Kidney (tissue), 11 donors: Measurements from ENCODE around the gene CGB5. TPM values are rescaled to one million over a fixed set of nuclear protein-coding genes. Genes with fewer than 3 reads are reported as not detected.
"Not testable (repeated sequence)": the region's sequence is repeated elsewhere in the genome, so short reads cannot be mapped to it uniquely, and the experiment has no call there.

Experiments
- DNase-seq, 5 donors: peaks; one replicate each; pipeline ENCODE4 v3.0.0-alpha.2; 2013 to 2020
- FAIRE-seq: peaks from 2 replicates; lab custom pipeline; 2012; peaks lifted over from hg19 to GRCh38; lab: Jason Lieb, UNC
- H3K27ac ChIP-seq, 2 donors: one replicate each; pipeline ENCODE4 v1.7.0; 2013; ENCODE audit warnings: low read depth in 2 of 2, low read length in 2 of 2, inconsistent platforms in 1 of 2
- H3K27me3 ChIP-seq: one replicate; pipeline ENCODE4 v1.7.1; 2013; ENCODE audit warnings: low read length, inconsistent platforms; ENCODE audit not compliant: control insufficient read depth, insufficient read depth
- H3K36me3 ChIP-seq, 3 donors: one replicate each; pipeline versions ENCODE4 v1.7.0 to v1.7.1; 2013; ENCODE audit warnings: low read length in 3 of 3, control low read depth in 1 of 3, inconsistent platforms in 1 of 3; ENCODE audit not compliant: insufficient read depth in 3 of 3, control insufficient read depth in 2 of 3
- H3K4me1 ChIP-seq, 3 donors: one replicate each; pipeline versions ENCODE4 v1.7.0 to v1.7.1; 2013; ENCODE audit warnings: low read length in 3 of 3, inconsistent platforms in 1 of 3, low read depth in 1 of 3; ENCODE audit not compliant: control insufficient read depth in 2 of 3, insufficient read depth in 2 of 3
- H3K4me3 ChIP-seq, 3 donors: one replicate each; pipeline versions ENCODE4 v1.7.0 to v1.8.1; 2013; ENCODE audit warnings: low read length in 3 of 3, control low read depth in 1 of 3, inconsistent platforms in 1 of 3
- H3K9ac ChIP-seq, 3 donors: one replicate each; pipeline versions ENCODE4 v1.7.0 to v1.7.1; 2013; ENCODE audit warnings: low read length in 3 of 3, control low read depth in 1 of 3, inconsistent platforms in 1 of 3
- H3K9me3 ChIP-seq, 3 donors: one replicate each; pipeline versions ENCODE4 v1.7.0 to v1.7.1; 2013; ENCODE audit warnings: low read length in 3 of 3, control low read depth in 1 of 3, inconsistent platforms in 1 of 3; ENCODE audit not compliant: control insufficient read depth in 2 of 3, insufficient read depth in 1 of 3
- intact Hi-C: fragments of 100-400 bp; cut with DNase I; formaldehyde crosslinking; loops from one replicate; pipeline ENCODE4 v1.11.1; 2022
- polyA plus RNA-seq: library from polyadenylated mRNA; stranded (reverse); fragments of 350-450 nt; fragmentation: Illumina TruSeq; extraction: RNeasy Lipid Tissue Mini Kit (QIAGEN cat#74804); gene quantifications from one replicate; pipeline ENCODE4 v1.2.3, GENCODE V29; 2014; ENCODE audit warnings: low read depth, low replicate concordance; ENCODE audit not compliant: insufficient read depth
- total RNA-seq: library from RNA; stranded (reverse); fragmentation: NEBNext Ultra II Directional; extraction: Animal tissue kit (Norgen Biotek cat#: 25700); gene quantifications from one replicate; pipeline ENCODE4 v1.2.1, GENCODE V29; 2021
- donor health status: control.
- donor health status: control.
- donor health status: DM: yes; HTN: yes; CAD: no.
- donor health status: Normal renal cell carcinoma (clear cell type).

CGB5 gene
- total and polyA plus RNA-seq, 2 donors from 2014 or later: not detected

DNA sequence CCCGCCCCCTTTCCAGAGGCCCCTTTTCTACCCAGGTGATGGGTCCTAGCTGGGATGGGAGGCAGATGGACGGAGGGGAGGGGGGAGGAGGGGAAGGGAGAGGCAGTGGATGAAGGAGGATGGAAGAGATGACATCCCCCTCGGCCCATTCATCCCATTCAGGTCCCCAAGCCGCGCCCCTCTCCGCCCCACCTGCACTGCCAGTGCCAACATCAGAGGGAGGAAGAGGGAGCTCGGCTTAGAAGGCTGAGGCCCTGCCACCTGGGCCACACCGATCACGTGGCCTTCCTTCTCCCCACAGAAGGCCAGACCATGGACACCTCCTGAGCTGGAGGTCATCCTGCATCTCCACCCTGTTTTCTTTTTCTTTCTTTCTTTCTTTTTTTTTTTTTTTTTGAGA lies 15.0 kb upstream of the CGB5 start:
- H3K9me3 ChIP-seq, H3K27me3 ChIP-seq, H3K9ac ChIP-seq, H3K27ac ChIP-seq, H3K4me1 ChIP-seq, intact Hi-C loops, H3K36me3 ChIP-seq, FAIRE-seq, H3K4me3 ChIP-seq: not testable (repeated sequence)
- peak in 1 of 5 donors; percentile 16 for DNase-seq

DNA sequence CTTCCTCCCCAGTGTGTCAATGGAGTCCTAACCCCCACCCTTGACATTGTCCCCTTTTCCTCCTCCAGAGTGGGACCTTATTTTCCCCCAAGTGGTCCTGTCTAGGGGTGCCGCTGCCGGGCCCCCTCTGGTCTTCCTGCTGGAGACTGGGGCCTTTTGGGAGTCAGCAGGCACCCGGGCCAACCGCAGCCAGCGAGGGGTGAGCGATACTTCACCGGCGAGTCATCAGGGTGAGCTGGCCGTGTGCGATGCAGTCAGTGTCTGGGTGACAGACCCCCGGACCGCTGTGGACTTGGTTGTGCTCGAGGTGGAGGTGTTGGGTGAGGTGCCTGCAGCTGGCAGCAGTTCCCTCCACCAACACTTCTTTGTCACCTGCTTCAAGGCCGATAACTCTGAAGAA lies 13.9 kb upstream of the CGB5 start:
- H3K9me3 ChIP-seq, H3K4me1 ChIP-seq, H3K9ac ChIP-seq, H3K27me3 ChIP-seq, H3K27ac ChIP-seq, H3K36me3 ChIP-seq, FAIRE-seq, intact Hi-C loops, H3K4me3 ChIP-seq: not testable (repeated sequence)
- DNase-seq: peak in 1 of 5 donors; percentile 19

DNA sequence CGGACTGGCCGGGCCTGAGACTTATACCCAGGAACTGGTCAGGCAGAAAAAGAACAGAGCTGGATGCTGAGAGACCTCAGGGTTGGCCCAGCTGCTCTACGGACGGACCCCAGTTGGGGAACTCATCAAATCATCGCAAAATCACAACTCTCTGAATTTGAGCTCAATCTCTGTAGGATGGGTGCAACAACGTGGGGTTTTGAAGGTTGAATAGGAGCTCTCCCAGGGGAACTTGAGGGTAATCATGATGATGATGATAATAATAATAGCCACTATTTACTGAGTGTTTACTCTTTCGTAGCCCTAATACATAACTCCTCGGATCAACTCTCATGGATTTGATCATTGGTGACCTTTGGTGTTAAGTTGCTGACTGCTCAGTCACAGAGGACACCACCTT lies 13.3 kb upstream of the CGB5 start:
- H3K36me3 ChIP-seq, H3K9ac ChIP-seq, H3K4me3 ChIP-seq, H3K27ac ChIP-seq, H3K27me3 ChIP-seq, DNase-seq, FAIRE-seq, H3K4me1 ChIP-seq, H3K9me3 ChIP-seq, intact Hi-C loops: not testable (repeated sequence)

DNA sequence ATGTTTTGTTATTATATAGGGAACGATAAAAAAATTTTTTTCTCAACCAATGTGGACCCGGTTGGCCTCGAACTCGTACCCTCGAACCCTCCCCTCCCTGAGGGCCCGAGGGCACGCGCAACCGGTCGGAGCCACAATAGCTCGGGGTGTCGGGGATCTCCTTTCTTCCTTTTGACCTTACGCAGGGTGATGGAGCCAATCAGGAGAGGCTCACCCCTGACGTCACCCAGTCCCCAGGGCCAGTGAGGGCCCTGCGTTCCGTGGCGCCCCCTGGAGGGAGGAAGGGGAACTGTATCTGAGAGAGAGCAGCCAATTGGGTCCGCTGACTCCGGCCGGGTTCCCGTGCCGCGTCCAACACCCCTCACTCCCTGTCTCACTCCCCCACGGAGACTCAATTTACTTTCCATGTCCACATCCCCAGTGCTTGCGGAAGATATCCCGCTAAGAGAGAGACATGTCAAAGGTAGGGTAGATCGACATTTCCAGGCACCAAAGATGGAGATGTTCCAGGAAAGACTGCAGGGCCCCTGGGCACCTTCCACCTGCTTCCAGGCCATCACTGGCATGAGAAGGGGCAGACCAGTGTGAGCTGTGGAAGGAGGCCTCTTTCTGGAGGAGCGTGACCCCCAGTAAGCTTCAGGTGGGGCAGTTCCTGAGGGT lies 11.9 kb upstream of the CGB5 start, which contains the start of gene CGB2:
TSS of gene CGB2 (plus strand) at position 249 of the 660 bp plus-strand sequence. CDS start at position 455, 206 bp downstream.
- intact Hi-C loops, H3K27ac ChIP-seq, H3K36me3 ChIP-seq, H3K4me3 ChIP-seq, H3K27me3 ChIP-seq, FAIRE-seq, H3K4me1 ChIP-seq, H3K9me3 ChIP-seq, H3K9ac ChIP-seq: not testable (repeated sequence)
- peak in 2 of 5 donors; percentile 30 to 40 for DNase-seq

DNA sequence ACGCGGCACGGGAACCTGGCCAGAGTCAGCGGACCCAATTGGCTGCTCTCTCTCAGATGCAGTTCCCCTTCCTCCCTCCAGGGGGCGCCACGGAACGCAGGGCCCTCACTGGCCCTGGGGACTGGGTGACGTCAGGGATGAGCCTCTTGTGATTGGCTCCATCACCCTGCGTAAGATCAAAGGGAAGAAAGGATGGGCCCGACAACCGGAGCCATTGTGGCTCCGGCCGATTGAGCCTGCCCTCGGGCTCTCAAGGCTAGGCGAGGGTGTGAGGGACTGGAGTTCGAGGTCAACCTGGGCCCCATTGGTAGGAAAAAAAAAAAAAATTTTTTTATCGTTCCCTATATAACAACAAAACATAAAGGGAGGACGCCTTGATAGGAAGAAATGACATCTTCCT lies 6.8 kb upstream of the CGB5 start, which contains the start of gene CGB1:
TSS of gene CGB1 (minus strand) at position 81 of the 400 bp plus-strand sequence. CDS start 184 bp downstream, outside the sequence.
- H3K36me3 ChIP-seq, H3K9ac ChIP-seq, intact Hi-C loops, FAIRE-seq, H3K27me3 ChIP-seq, H3K4me1 ChIP-seq, H3K27ac ChIP-seq, H3K4me3 ChIP-seq, H3K9me3 ChIP-seq, DNase-seq: not testable (repeated sequence)

DNA sequence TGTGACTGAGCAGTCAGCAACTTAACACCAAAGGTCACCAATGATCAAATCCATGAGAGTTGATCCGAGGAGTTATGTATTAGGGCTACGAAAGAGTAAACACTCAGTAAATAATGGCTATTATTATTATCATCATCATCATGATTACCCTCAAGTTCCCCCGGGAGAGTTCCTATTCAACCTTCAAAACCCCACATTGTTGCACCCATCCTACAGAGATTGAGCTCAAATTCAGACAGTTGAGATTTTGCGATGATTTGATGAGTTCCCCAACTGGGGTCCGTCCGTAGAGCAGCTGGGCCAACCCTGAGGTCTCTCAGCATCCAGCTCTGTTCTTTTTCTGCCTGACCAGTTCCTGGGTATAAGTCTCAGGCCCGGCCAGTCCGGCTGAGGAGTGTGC lies 5.5 kb upstream of the CGB5 start:
- intact Hi-C loops, H3K36me3 ChIP-seq, H3K4me3 ChIP-seq, DNase-seq, H3K27ac ChIP-seq, H3K9me3 ChIP-seq, H3K4me1 ChIP-seq, FAIRE-seq, H3K9ac ChIP-seq, H3K27me3 ChIP-seq: not testable (repeated sequence)

DNA sequence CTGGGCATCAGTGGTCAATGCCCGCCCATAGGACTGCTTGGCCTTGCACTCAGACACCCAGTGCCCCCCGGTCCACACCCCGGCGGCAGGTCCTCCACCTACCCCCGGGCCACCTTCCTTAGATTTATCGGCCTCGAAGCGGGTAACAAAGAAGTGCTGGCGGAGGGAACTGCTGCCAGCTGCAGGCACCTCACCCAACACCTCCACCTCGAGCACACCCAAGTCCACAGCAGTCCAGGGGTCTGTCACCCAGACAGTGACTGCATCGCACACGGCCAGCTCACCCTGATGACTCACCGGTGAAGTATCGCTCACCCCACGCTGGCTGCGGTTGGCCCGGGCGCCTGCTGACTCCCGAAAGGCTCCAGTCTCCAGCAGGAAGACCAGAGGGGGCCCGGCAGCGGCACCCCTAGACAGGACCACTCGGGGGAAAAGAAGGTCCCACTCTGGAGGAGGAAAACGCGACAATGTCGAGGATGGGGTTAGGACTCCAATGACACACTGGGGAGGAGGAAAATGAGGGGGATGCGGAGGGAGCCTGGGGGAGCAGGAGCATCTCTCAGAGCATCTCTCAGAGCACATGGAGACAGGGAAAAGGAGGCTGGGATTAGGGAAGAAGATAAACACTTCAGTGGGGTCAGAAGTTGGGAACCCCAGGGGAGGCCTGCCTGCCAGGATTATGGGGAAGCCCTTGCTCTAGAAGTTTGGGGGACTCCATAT lies 4.9 kb upstream of the CGB5 start:
- H3K4me1 ChIP-seq, H3K27ac ChIP-seq, FAIRE-seq, H3K4me3 ChIP-seq, intact Hi-C loops, H3K9ac ChIP-seq, DNase-seq, H3K27me3 ChIP-seq, H3K36me3 ChIP-seq, H3K9me3 ChIP-seq: not testable (repeated sequence)

DNA sequence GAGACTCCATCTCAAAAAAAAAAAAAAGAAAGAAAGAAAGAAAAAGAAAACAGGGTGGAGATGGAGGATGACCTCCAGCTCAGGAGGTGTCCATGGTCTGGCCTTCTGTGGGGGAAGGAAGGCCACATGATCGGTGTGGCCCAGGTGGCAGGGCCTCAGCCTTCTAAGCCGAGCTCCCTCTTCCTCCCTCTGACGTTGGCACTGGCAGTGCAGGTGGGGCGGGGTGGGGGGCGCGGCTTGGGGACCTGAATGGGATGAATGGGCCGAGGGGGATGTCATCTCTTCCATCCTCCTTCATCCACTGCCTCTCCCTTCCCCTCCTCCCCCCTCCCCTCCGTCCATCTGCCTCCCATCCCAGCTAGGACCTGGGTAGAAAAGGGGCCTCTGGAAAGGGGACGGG lies 3.9 kb upstream of the CGB5 start:
- H3K27ac ChIP-seq: not testable (repeated sequence)

More for the DNA sequence above, 3.9 kb upstream of the CGB5 start:
- FAIRE-seq, H3K4me3 ChIP-seq, H3K27me3 ChIP-seq, H3K9me3 ChIP-seq, intact Hi-C loops, H3K36me3 ChIP-seq, DNase-seq, H3K9ac ChIP-seq, H3K4me1 ChIP-seq: not testable (repeated sequence)
